RWPE1 (cell line): ENCODE results near the gene EVX2.

Experiments
- CTCF ChIA-PET: fragments of 350-600 bp; sonication (Branson Sonifier 250); formaldehyde crosslinking; extraction: SDS; loops from one replicate; lab custom pipeline; 2021; lab: Yijun Ruan, JAX
- POLR2A ChIA-PET: fragments of 400-600 bp; formaldehyde crosslinking; extraction: SDS; loops from one replicate; lab custom pipeline; 2020; ENCODE audit warnings: antibody characterized with exemption; ENCODE audit not compliant: low non-redundant PET; lab: Yijun Ruan, JAX
- DNase-seq: peaks from one replicate; pipeline ENCODE4 v3.0.0; 2012; ENCODE audit warnings: low spot score
- H3K27ac ChIP-seq: fragments of 450-650 bp; 2 replicates; pipeline ENCODE4 v1.5.1; 2017
- TF ChIP-seq, protein P1 (sequence below): fragments of 450-650 bp; conservative IDR thresholded peaks from 2 replicates; pipeline ENCODE4 v1.5.1; 2017; ENCODE audit warnings: low read depth, mild to moderate bottlenecking

Gene EVX2

GRCh38 chr2:176088937-176089842 lies 5.4 kb upstream of the EVX2 start:
- TF ChIP-seq, protein P1, sequence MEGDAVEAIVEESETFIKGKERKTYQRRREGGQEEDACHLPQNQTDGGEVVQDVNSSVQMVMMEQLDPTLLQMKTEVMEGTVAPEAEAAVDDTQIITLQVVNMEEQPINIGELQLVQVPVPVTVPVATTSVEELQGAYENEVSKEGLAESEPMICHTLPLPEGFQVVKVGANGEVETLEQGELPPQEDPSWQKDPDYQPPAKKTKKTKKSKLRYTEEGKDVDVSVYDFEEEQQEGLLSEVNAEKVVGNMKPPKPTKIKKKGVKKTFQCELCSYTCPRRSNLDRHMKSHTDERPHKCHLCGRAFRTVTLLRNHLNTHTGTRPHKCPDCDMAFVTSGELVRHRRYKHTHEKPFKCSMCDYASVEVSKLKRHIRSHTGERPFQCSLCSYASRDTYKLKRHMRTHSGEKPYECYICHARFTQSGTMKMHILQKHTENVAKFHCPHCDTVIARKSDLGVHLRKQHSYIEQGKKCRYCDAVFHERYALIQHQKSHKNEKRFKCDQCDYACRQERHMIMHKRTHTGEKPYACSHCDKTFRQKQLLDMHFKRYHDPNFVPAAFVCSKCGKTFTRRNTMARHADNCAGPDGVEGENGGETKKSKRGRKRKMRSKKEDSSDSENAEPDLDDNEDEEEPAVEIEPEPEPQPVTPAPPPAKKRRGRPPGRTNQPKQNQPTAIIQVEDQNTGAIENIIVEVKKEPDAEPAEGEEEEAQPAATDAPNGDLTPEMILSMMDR, result no peak
- CTCF ChIA-PET, result interaction anchor here (0.6 to 2.0 kb wide), 13 partner anchors 8 to 1051 kb away, joined by 3 to 11 read pairs (median 4); partner anchors contain the start of gene HOXD11
- no peak for DNase-seq
- no peak overlapping the region for H3K27ac ChIP-seq
- POLR2A ChIA-PET, result no interaction called here

- CTCF ChIA-PET, result interaction anchor here (0.5 to 2.0 kb wide), 17 partner anchors 9 to 1780 kb away, joined by 3 to 11 read pairs (median 3); partner anchors contain the start of gene HOXD11
- no peak overlapping the region for H3K27ac ChIP-seq
- TF ChIP-seq, protein P1, result peak; percentile 95
- DNase-seq, result peak; percentile 53
- POLR2A ChIA-PET, result no interaction called here
Measured at GRCh38 chr2:176088048-176088936, 4.5 kb upstream of the EVX2 start.

DNA sequence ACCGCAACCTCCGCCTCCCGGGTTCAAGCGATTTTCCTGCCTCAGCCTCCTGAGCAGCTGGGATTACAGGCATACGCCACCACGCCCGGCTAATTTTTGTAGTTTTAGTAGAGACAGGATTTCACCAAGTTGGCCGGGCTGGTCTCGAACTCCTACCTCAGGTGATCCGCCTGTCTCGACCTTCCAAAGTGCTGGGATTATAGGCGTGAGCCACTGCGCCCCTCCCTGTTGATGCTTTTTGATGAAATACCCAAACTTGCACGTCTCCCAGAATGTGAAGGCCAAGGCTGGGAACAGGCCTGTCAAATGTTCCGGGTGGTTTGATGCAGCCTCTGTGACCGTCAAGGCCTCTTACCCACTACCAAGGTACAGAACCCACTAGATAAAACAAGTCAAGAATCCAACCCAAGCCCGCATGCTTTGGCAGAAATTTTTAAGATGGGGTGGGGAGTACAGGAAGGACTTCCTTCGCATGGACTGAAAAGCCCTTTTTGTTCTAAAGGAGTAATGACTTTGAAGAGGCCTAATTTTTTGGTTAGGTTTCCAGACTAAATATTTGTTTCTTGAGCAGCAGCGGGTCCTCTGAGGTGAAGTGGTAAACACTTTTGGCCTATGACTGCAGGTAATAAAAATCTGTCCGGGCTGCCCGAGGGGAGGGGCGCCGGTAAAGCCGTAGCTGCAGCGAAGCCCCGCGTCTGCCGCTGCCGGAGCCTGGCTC lies 3.7 kb upstream of the EVX2 start:
- ChIA-PET CTCF (interaction anchor here (0.5 to 2.0 kb wide), 10 partner anchors 10 to 1781 kb away, joined by 3 to 11 read pairs (median 3); no protein-coding TSS in a partner anchor), POLR2A (no interaction called here)
- TF ChIP-seq, protein P1, result no peak
- DNase-seq, result no peak
- H3K27ac ChIP-seq, result no peak overlapping the region

DNA sequence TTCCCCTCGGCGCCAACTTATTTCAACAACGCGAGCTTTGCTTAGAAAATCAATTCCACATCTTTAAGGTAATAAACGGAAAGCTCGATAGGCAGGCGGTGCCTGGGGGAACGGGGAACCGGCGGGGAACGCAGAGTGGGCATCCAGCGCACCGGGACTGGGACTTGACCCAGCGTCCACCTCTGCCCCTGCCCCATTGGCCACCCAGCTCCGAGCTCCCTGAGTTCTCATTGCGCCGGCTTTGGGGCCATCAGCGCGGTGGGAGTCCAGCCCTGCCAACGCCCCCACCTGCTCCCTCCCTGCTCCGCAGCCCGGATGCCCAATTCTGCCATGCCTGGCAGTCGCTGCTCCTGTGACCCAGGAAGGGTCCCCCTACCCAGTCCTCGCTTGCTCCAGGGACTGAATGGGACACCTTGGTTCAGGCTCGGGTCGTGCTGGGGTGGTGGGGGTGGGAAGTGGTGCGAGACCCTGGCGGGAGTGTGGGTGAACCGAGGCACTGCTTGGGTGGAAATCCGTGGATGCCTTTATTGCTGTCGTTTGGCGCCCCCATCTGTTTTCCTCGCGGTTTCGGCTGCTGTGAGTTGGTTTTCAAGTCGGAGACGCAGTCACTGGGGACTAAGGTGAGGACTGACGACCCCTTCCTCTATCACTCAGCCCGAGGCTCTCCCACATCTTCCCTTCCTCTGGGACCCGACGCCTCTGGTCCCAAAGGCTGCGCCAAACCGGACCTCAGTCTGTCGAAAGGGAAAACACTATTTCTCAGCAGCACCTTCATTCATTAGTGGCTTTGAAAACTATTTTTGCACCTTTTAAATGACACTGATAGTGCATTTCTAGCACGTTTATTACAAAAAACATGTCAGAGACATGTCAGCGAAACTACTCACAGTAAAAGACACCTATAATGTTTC lies 2.4 kb upstream of the EVX2 start:
- ChIA-PET POLR2A (no interaction called here), CTCF (interaction anchor here (0.7 to 1.1 kb wide), 5 partner anchors 85 to 400 kb away, joined by 3 to 7 read pairs (median 3); no protein-coding TSS in a partner anchor)
- H3K27ac ChIP-seq, result no peak overlapping the region
- TF ChIP-seq, protein P1, result peak; percentile 54
- peak; percentile 21 for DNase-seq

- ChIA-PET POLR2A (no interaction called here), CTCF (interaction anchor here (0.7 to 1.1 kb wide), 5 partner anchors 84 to 708 kb away, joined by 3 to 7 read pairs (median 3); no protein-coding TSS in a partner anchor)
- TF ChIP-seq, protein P1, result no peak
- DNase-seq, result no peak
- H3K27ac ChIP-seq, result no peak overlapping the region
Measured at GRCh38 chr2:176085120-176085788, 1.5 kb upstream of the EVX2 start.
